Bronchial epithelial cell (primary cell): Measurements from ENCODE around the gene PRKCH. TPM values are rescaled to one million over a fixed set of nuclear protein-coding genes. Genes with fewer than 3 reads are reported as not detected.

Source experiments
- DNase-seq: peaks from one replicate; pipeline ENCODE4 v3.0.0-alpha.2; 2010; ENCODE audit warnings: low read depth
- FAIRE-seq: peaks from 2 replicates; lab custom pipeline; 2011; peaks lifted over from hg19 to GRCh38; lab: Jason Lieb, UNC
- H3K27me3 ChIP-seq: 2 replicates; pipeline ENCODE4 v1.5.1; 2011; ENCODE audit warnings: low read length; ENCODE audit not compliant: control insufficient read depth, insufficient read depth
- H3K36me3 ChIP-seq: 2 replicates; pipeline ENCODE4 v1.5.1; 2011; ENCODE audit warnings: low read length; ENCODE audit not compliant: control insufficient read depth, insufficient read depth
- H3K4me3 ChIP-seq: 2 replicates; pipeline ENCODE4 v1.5.1; 2011; ENCODE audit warnings: mild to moderate bottlenecking, low read depth, low read length, control low read depth
- CTCF ChIP-seq: IDR thresholded peaks from 2 replicates; pipeline ENCODE4 v1.5.1; 2011; ENCODE audit warnings: mild to moderate bottlenecking, moderate library complexity, low read length, control low read depth, inconsistent platforms; ENCODE audit not compliant: insufficient read depth, severe bottlenecking
- total RNA-seq: library from RNA; depleted of rRNA; stranded (reverse); fragments of >200 nt; gene quantifications from 2 replicates; pipeline ENCODE4 v1.2.1, GENCODE V29; 2014

PRKCH gene
- total RNA-seq, 1 donor from 2014 or later = 24.5 TPM

GRCh38 chr14:61565181-61565580, 243.8 kb downstream of the PRKCH start:
- Histone ChIP-seq H3K4me3 (no peak overlapping the region), H3K27me3 (no peaks in the 10 kb centered on the region), H3K36me3 (no peaks in the 10 kb centered on the region)
- FAIRE-seq (no peak), DNase-seq (no peak)
- no peak for TF ChIP-seq CTCF

GRCh38 chr14:61565836-61566536, 244.6 kb downstream of the PRKCH start:
- DNase-seq (peak; percentile 96), FAIRE-seq (no peak)
- no peaks in the 10 kb centered on the region for H3K27me3 ChIP-seq
- no peak overlapping the region for H3K4me3 ChIP-seq
- H3K36me3 ChIP-seq = no peaks in the 10 kb centered on the region
- TF ChIP-seq CTCF = no peak

GRCh38 chr14:61566537-61567225, 245.3 kb downstream of the PRKCH start:
- no peaks in the 10 kb centered on the region for H3K27me3 ChIP-seq
- no peaks in the 10 kb centered on the region for H3K36me3 ChIP-seq
- H3K4me3 ChIP-seq = no peak overlapping the region
- DNase-seq (peak; percentile 85), FAIRE-seq (no peak)
- TF ChIP-seq CTCF = no peak

DNA sequence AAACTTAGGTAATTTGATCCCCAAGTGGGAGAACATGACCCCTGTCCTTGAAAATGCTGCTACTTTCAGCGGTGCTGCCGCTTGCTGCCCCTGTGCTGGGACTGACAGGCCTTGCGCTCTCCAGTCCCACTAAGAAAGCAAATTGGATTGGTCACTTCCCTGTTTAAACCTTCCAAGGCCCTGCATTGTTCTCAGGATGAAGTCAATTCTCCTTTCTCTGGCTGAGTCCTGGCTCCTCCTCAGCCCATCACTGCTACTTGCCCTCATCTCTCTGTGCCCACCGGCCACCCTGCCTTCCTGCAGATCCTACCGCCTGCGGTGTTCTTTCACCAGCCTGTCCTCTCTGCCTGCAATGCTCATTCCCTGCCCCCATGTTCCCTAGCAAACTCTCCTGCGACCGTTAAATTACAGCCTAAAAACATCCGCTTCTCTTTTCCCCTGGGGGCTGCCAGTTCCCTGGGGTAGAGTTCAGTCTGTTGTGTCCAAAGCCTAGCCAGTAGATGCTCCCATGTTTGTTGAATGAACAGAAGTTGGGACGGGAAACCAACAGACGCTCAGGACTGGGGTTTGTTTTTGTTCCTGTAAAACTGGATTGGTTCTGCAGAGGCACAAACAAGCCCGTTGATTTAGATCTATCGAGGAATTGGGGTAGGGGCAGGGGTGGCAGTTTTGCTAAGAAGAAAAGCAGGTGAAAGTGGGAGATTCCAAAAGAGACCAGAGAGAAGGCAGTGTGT, 246.6 kb downstream of the PRKCH start:
- no peak for FAIRE-seq
- H3K27me3 ChIP-seq = no peaks in the 10 kb centered on the region
- no peaks in the 10 kb centered on the region for H3K36me3 ChIP-seq
- no peak for DNase-seq
- no peak for TF ChIP-seq CTCF
- H3K4me3 ChIP-seq = no peak overlapping the region

GRCh38 chr14:61568572-61569011, 247.2 kb downstream of the PRKCH start:
- FAIRE-seq (no peak), DNase-seq (no peak)
- no peak overlapping the region for H3K4me3 ChIP-seq
- no peaks in the 10 kb centered on the region for H3K27me3 ChIP-seq
- no peaks in the 10 kb centered on the region for H3K36me3 ChIP-seq
- peak; percentile 5 for TF ChIP-seq CTCF
